Chondrocyte (in vitro differentiated cells): ENCODE data around the gene THSD7B. TPM values are rescaled to one million over a fixed set of nuclear protein-coding genes. Genes with fewer than 3 reads are reported as not detected.

ENCODE experiments used
- DNase-seq: peaks from one replicate; pipeline ENCODE4 v3.0.0; 2021; ENCODE audit warnings: mixed read lengths, low spot score
- H3K27ac Mint-ChIP-seq: one replicate; pipeline ENCODE4 v1.8.0; 2021; ENCODE audit warnings: mild to moderate bottlenecking, moderate library complexity, mixed read lengths; ENCODE audit not compliant: unreplicated experiment
- H3K27me3 Mint-ChIP-seq: 2 replicates; pipeline ENCODE4 v1.8.0; 2021; ENCODE audit warnings: low read depth, mixed read lengths
- H3K36me3 Mint-ChIP-seq: 2 replicates; pipeline ENCODE4 v1.8.0; 2021; ENCODE audit warnings: low read depth, mixed read lengths
- H3K4me1 Mint-ChIP-seq: 2 replicates; pipeline ENCODE4 v1.8.0; 2021; ENCODE audit warnings: low read depth, mild to moderate bottlenecking, mixed read lengths
- H3K4me3 Mint-ChIP-seq: one replicate; pipeline ENCODE4 v1.8.0; 2021; ENCODE audit warnings: mild to moderate bottlenecking, moderate library complexity, mixed read lengths; ENCODE audit not compliant: unreplicated experiment
- H3K9me3 Mint-ChIP-seq: 2 replicates; pipeline ENCODE4 v1.8.0; 2021; ENCODE audit warnings: low read depth, mixed read lengths
- CTCF ChIP-seq: fragments of 200-600 bp; sonication (generic); IDR thresholded peaks from 2 replicates; pipeline ENCODE4 v1.5.0; 2021; ENCODE audit warnings: antibody characterized with exemption, mild to moderate bottlenecking, moderate library complexity
- total RNA-seq: library from RNA; stranded (reverse); gene quantifications from 3 replicates; pipeline ENCODE4 v1.2.1, GENCODE V29; 2021

THSD7B gene
- total RNA-seq, 1 donor from 2014 or later: not detected

- no peak for TF ChIP-seq CTCF
- peaks cover 60% of the 10 kb centered on the region for H3K27me3 Mint-ChIP-seq
- H3K9me3 Mint-ChIP-seq: no peaks in the 10 kb centered on the region
- no peaks in the 10 kb centered on the region for H3K36me3 Mint-ChIP-seq
- DNase-seq: no peak
- H3K4me1 Mint-ChIP-seq: peaks cover 14% of the 10 kb centered on the region
- H3K27ac Mint-ChIP-seq: no peak overlapping the region
- no peak overlapping the region for H3K4me3 Mint-ChIP-seq
Measured at GRCh38 chr2:136767030-136767429, 1.7 kb downstream of the THSD7B start.

- peaks cover 33% of the 10 kb centered on the region for H3K27me3 Mint-ChIP-seq
- peaks cover 8% of the 10 kb centered on the region for H3K4me1 Mint-ChIP-seq
- no peak for DNase-seq
- no peaks in the 10 kb centered on the region for H3K36me3 Mint-ChIP-seq
- no peak overlapping the region for H3K4me3 Mint-ChIP-seq
- no peaks in the 10 kb centered on the region for H3K9me3 Mint-ChIP-seq
- no peak for TF ChIP-seq CTCF
- no peak overlapping the region for H3K27ac Mint-ChIP-seq
Measured at GRCh38 chr2:136769871-136770270, 4.5 kb downstream of the THSD7B start.

GRCh38 chr2:136770384-136770783 is 5.0 kb downstream of the THSD7B start:
- no peak for TF ChIP-seq CTCF
- DNase-seq: no peak
- H3K27me3 Mint-ChIP-seq: peaks cover 31% of the 10 kb centered on the region

GRCh38 chr2:136777391-136777790 is 12.0 kb downstream of the THSD7B start:
- no peak for DNase-seq
- Mint-ChIP-seq H3K27ac (no peak overlapping the region), H3K9me3 (no peaks in the 10 kb centered on the region), H3K36me3 (no peaks in the 10 kb centered on the region), H3K27me3 (peaks cover 4% of the 10 kb centered on the region), H3K4me1 (no peaks in the 10 kb centered on the region), H3K4me3 (no peak overlapping the region)
- TF ChIP-seq CTCF: no peak

More at GRCh38 chr2:136770384-136770783, 5.0 kb downstream of the THSD7B start:
- no peaks in the 10 kb centered on the region for H3K9me3 Mint-ChIP-seq
- H3K4me1 Mint-ChIP-seq: peaks cover 6% of the 10 kb centered on the region
- no peak overlapping the region for H3K27ac Mint-ChIP-seq
- H3K4me3 Mint-ChIP-seq: no peak overlapping the region
- no peaks in the 10 kb centered on the region for H3K36me3 Mint-ChIP-seq

GRCh38 chr2:136783856-136784255 is 18.5 kb downstream of the THSD7B start:
- no peak for DNase-seq
- H3K36me3 Mint-ChIP-seq: no peaks in the 10 kb centered on the region
- no peaks in the 10 kb centered on the region for H3K4me1 Mint-ChIP-seq
- H3K27ac Mint-ChIP-seq: no peak overlapping the region
- TF ChIP-seq CTCF: no peak
- H3K4me3 Mint-ChIP-seq: no peak overlapping the region
- no peaks in the 10 kb centered on the region for H3K9me3 Mint-ChIP-seq
- H3K27me3 Mint-ChIP-seq: no peaks in the 10 kb centered on the region
